Measurements from ENCODE around the gene TSC22D1.

Gene TSC22D1

GRCh38 chr13:44416744-44417143 lies 159.4 kb downstream of the TSC22D1 start:
- DNase-seq: no peak
- Mint-ChIP-seq H3K36me3 (ENCODE audit: low read depth) (peaks cover 4% of the 10 kb centered on the region), H3K27me3 (ENCODE audit: low read depth, poor library complexity) (peaks cover 19% of the 10 kb centered on the region), H3K9me3 (peaks cover 19% of the 10 kb centered on the region), H3K4me1 (peaks cover 69% of the 10 kb centered on the region), H3K4me3 (no peak overlapping the region), H3K27ac (no peak overlapping the region)
- TF ChIP-seq CTCF (IDR thresholded peaks at IDR 0.05): no peak

- H3K4me1 Mint-ChIP-seq: peaks cover 70% of the 10 kb centered on the region
- no peak overlapping the region for H3K4me3 Mint-ChIP-seq
- TF ChIP-seq CTCF (IDR thresholded peaks at IDR 0.05): no peak
- no peak for DNase-seq
- H3K36me3 Mint-ChIP-seq (ENCODE audit: low read depth): peaks cover 4% of the 10 kb centered on the region
- peaks cover 19% of the 10 kb centered on the region for H3K27me3 Mint-ChIP-seq (ENCODE audit: low read depth, poor library complexity)
- peak overlapping the region; percentile 16 for H3K27ac Mint-ChIP-seq
- peaks cover 19% of the 10 kb centered on the region for H3K9me3 Mint-ChIP-seq
Measured at GRCh38 chr13:44416301-44416700, 159.8 kb downstream of the TSC22D1 start.

- DNase-seq: no peak
- H3K4me1 Mint-ChIP-seq: peaks cover 71% of the 10 kb centered on the region
- peaks cover 4% of the 10 kb centered on the region for H3K36me3 Mint-ChIP-seq (ENCODE audit: low read depth)
- H3K27me3 Mint-ChIP-seq (ENCODE audit: low read depth, poor library complexity): peaks cover 19% of the 10 kb centered on the region
- no peak for TF ChIP-seq CTCF (IDR thresholded peaks at IDR 0.05)
- no peak overlapping the region for H3K27ac Mint-ChIP-seq
- peaks cover 19% of the 10 kb centered on the region for H3K9me3 Mint-ChIP-seq
- no peak overlapping the region for H3K4me3 Mint-ChIP-seq
Measured at GRCh38 chr13:44415815-44416214, 160.3 kb downstream of the TSC22D1 start.

GRCh38 chr13:44414716-44415115 lies 161.4 kb downstream of the TSC22D1 start:
- no peak overlapping the region for H3K4me3 Mint-ChIP-seq
- peaks cover 75% of the 10 kb centered on the region for H3K4me1 Mint-ChIP-seq
- peaks cover 4% of the 10 kb centered on the region for H3K36me3 Mint-ChIP-seq (ENCODE audit: low read depth)
- TF ChIP-seq CTCF (IDR thresholded peaks at IDR 0.05): no peak
- H3K27ac Mint-ChIP-seq: no peak overlapping the region
- no peak for DNase-seq
- H3K27me3 Mint-ChIP-seq (ENCODE audit: low read depth, poor library complexity): peaks cover 18% of the 10 kb centered on the region
- peaks cover 19% of the 10 kb centered on the region for H3K9me3 Mint-ChIP-seq

GRCh38 chr13:44413095-44413494 lies 163.0 kb downstream of the TSC22D1 start:
- TF ChIP-seq CTCF (IDR thresholded peaks at IDR 0.05): no peak
- peaks cover 82% of the 10 kb centered on the region for H3K4me1 Mint-ChIP-seq
- H3K9me3 Mint-ChIP-seq: peaks cover 19% of the 10 kb centered on the region
- H3K36me3 Mint-ChIP-seq (ENCODE audit: low read depth): peaks cover 4% of the 10 kb centered on the region
- no peak overlapping the region for H3K27ac Mint-ChIP-seq
- peaks cover 20% of the 10 kb centered on the region for H3K27me3 Mint-ChIP-seq (ENCODE audit: low read depth, poor library complexity)
- no peak overlapping the region for H3K4me3 Mint-ChIP-seq
- DNase-seq: no peak

- Mint-ChIP-seq H3K4me3 (no peak overlapping the region), H3K27ac (peak overlapping the region; percentile 81), H3K9me3 (peaks cover 19% of the 10 kb centered on the region), H3K27me3 (ENCODE audit: low read depth, poor library complexity) (peaks cover 18% of the 10 kb centered on the region), H3K4me1 (peaks cover 78% of the 10 kb centered on the region), H3K36me3 (ENCODE audit: low read depth) (peaks cover 4% of the 10 kb centered on the region)
- DNase-seq: no peak
- TF ChIP-seq CTCF (IDR thresholded peaks at IDR 0.05): no peak
Measured at GRCh38 chr13:44412346-44412935, 163.7 kb downstream of the TSC22D1 start.

All from nephron progenitor cell (in vitro differentiated cells).